NCI-H460 (cell line): ENCODE measurements around the gene UBE4B. TPM values are rescaled to one million over a fixed set of nuclear protein-coding genes. Genes with fewer than 3 reads are reported as not detected.

Source experiments
- DNase-seq: peaks from one replicate; pipeline ENCODE4 v3.0.0-alpha.2; 2016; ENCODE audit warnings: low read depth; ENCODE audit errors: extremely low read depth
- total RNA-seq: library from RNA; depleted of rRNA; stranded (reverse); fragments of >200 nt; shearing (Covaris generic); gene quantifications from 2 replicates; pipeline ENCODE4 v1.2.3, GENCODE V29; 2014

UBE4B gene
- total RNA-seq, 1 experiment from 2014 or later = 23.6 TPM

DNA sequence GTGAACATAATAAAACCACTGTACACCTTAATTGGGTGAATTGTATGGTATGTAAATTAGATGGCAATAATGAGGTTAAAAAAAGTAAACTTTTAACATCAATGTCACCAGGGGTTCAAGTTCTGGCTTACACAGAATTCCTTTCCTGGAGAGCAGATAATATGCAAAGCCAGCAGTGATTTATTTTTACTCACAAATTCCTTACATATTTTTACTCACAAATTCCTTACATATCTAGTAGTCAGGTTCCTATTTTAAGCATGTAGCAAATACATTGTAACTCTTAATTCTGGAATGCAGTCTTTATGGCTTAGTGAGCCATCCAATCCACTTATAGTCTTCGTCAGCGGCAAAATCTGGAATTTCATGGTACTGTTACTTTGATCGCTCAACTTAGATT is 1.3 kb upstream of the UBE4B start:
- no peak for DNase-seq

DNA sequence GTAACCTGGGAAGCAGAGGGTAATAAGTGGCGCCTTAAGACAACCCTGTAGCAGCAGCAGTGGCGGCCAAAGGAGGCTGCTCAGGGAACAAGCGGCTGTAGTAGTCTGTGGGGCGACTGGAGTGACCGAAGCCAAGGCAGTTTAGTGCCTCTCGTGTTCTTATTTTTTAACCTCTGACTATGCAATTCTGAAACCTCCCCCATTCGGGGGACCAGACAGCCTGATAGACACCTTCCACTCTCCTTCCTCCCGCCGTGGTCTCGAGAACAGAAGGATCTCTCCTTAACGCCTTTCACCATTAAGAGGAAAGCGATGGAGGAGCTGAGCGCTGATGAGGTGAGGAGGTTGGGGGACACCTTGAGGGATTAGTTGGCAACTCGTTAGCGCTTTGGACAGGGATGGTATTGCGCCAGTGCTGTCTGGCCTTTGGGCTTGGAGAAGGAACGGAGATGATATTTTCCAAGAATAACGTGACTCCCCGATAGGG is 644 bp downstream of the UBE4B start:
- no peak for DNase-seq

DNA sequence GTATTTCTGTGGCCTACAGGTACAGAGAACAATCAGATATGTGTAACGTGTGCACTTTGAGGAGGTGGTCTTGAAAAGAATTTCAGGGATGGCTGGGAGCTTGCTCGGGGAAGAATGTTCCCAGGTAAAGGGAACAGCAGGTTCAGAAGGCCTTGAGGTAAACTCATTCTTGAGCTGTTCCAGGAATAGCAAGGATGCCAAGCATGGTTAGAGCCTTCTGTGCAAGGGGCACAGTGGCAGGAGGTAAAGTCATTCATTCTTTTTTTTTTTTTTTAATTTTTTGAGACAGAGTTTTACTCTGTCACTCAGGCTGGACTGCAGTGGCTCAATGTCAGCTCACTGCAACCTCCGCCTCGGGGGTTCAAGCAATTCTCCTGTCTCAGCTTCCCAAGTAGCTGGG is 10.0 kb downstream of the UBE4B start:
- DNase-seq = no peak

DNA sequence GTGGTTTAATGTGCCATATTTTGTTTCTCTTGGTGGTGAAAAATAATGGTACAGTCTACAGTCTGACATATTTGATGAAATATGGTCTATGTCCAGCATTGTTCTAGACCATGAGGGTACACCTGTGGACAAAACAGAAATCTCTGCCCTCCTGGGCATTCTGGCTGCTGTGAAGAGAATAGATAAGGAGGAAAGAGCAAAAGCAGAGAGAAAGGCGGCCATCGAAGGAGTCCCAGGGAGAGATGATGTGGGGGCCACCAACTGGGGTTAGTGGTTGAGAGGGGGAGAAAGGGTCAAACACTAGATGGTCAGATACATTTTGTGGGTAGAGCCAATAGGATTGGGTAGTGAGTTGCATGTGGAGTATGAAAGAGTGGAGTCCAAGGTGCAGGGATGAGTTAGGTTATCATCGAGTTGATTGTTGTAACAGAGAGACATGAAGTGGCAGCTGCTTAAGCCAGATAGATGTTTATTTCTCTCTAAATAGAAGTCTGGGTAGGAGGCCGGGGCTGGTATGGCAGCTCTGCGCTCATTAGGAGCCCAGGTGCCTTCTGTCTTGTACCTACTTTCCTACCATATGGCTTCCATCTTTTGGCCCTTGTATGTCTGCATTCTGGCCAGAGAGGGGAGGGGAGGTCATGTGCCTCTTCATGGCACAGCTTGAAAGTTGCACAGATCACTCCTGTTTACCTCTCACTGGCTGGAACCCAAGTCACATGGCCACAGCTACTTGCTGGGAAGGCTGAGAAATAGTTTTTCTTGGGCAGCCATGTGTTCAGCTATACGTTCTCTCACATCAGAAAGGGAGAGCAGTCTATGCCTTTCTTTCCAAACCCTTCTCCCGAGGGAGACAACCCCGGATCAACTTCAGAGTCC is 13.0 kb downstream of the UBE4B start:
- DNase-seq = no peak

DNA sequence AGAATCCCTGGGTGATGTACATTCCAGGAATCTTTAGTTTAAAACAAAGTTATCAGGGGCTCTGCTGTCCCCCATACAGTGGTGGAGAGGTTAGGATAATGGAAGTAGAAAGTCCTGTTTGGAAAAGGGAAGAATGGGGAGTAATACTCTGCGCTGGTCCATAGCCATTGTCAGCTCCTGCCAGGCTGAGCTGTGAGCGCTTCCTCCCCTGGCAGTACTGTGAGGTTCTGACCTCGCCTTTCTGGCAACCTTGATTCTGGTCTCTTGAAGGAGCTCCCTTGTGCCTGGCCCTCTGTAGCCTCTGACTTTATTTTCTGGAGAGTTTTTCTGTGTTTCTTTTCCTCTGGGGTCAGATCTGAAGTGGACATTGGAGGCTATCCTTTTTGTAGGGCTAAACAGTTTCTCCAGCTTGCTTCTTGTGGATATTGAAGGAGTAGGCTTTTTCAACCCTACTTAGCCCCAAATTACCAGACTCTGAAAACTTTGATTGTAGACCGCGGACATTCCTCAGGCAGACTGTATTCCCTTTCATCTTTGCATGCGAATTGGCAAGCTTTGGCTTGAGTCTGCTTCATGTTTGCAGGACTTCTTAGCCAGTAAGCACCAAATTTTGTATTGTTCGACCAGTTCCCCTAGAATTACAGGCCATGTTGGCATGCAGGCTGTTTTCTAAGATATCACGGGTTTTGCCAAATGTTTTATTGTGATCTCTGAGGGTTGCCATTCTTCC is 13.8 kb downstream of the UBE4B start:
- DNase-seq = no peak

DNA sequence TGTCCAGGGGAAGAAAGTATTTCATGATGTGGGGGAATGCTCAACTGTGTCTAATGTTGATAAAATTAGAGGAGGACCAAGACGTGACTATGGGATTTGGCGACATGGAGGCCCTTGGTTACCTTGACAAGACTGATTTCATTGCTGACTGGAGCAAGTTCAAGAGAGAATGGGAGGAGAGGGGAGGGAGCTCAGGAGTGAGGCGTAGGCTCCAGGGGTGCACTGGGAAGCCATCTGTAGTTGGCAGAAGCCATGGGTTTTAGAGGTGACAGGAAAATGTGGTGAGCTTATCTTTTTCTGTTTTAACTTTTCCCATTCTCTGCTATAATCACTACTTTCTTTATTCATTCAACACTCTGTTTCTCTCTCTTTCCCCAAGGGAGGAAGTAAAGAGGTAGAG is 15.8 kb downstream of the UBE4B start:
- DNase-seq = no peak

DNA sequence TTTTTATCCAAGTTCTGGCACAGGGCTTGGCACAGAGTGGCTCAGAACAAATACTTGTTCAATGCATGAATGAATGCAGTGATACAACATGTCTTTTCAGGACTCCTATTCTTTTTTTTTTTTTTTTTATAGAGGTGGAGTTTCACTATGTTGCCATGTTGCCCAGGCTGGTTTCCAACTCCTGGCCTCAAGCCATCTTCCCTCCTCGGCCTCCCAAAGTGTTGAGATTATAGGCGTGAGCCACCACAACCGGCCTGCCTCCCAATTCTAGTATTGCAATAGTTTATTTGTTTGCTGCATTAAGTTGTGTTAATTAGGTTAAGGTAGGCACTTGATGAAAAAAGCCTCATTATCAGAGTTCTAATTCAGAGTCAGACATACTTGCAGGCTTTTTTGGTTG is 17.9 kb downstream of the UBE4B start:
- DNase-seq = no peak

DNA sequence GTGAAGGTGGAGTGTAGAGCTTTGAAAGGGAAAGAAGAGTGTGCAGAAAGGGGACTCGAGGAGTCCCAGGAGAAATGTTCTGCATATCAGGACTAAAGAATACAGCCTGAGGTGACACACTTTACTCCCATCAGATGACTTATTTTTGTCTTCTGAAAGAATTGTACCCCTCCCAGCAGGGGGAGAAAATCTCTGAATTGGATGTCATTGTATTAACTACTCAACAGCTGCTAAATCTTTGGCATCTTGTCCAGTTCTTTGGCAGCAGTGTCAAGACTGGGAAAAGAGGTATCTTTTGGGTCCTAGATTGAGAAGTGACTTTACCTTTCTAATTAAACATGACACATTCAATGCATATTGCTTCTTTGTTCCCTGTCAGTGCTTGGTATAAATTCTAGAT is 18.9 kb downstream of the UBE4B start:
- no peak for DNase-seq

DNA sequence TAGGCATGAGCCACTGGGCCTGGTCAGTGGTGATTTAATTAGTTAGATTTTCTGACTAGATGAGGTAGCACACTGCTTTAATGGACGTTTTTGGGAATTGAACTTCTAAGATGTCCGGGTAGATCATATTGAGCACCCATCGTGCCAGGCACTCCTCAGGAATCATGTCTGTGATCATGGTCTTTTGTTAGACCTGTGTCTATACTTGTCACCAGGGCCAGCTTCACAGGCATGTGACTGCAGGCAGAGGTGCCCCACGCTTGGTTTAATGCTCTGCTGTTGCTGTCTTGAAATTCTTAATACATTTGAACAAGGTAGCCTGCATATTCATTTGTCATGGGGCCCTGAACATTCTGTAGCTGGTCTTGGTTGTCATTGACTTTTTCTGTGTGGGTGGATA is 19.6 kb downstream of the UBE4B start:
- no peak for DNase-seq

DNA sequence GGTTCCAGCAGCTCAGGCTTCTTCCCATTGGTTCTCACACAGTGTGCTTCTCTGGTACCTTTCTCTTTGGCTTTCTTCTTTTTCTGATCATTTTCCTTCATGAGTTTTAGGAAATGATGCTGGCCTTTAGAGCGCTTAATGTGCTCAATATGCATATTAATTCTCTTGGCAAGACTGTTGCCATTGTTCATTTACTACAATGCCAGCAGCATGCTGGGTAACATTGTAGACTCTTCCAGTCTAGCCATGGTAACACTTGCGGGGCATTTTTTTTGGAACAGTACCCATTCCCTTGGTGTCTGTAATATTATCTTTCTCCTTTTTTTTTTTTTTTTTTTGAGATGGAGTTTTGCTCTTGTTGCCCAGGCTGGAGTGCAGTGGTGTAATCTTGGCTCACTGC is 21.7 kb downstream of the UBE4B start:
- no peak for DNase-seq

DNA sequence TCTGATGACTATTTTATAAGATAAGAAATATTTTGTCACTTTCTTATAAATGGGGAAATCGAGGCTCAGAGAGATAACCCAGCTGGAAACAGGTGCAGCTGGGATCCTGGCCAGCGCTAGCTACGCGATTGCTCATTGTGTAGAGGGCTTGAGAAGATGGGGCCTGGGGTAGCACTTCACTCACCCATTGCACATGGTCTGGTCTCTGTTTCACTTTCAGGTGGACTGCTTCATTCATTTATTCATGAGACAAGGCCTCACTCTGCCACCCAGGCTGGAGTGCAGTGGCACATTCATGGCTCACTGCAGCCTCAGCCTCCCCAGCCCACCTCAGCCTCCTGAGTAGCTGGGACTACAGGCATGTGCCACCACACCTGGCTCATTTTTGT is 23.8 kb downstream of the UBE4B start:
- DNase-seq = no peak

DNA sequence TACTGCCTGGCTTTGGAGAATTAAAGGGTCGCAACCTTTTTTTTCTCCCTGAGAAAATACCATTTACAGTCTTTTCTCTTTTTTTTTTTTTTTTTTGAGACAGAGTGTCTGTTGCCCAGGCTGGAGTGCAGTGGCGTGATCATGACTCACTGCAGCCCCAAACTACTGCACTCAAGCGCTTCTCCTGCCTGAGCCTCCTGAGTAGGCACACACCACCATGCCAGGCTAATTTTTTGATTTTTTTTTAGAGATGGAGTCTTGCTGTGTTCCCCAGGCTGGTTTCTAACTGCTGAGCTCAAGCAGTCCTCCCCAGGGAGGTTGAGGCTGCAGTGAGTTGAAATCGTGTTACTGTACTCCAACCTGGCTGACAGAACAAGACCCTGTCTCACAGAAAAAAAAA is 24.6 kb downstream of the UBE4B start:
- no peak for DNase-seq

DNA sequence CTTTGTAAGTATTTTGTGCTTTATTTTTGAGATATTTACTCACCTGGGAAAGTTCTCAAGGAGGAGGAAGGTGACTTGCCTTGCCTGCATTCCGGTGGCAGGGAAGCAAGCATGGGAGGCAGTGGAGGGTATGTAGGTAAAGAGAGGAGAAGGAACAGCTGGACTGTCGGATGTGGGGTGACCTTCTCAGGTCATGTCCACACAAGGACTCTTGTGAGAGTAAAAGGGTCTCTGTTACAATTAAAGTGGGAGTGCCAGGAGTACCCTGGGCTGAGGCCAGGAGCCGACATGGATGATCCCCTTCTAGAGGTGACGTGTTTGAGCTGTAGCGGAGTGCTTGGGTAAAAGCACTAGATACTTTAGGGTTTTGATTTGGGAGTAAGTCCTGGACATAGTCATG is 25.0 kb downstream of the UBE4B start:
- no peak for DNase-seq

DNA sequence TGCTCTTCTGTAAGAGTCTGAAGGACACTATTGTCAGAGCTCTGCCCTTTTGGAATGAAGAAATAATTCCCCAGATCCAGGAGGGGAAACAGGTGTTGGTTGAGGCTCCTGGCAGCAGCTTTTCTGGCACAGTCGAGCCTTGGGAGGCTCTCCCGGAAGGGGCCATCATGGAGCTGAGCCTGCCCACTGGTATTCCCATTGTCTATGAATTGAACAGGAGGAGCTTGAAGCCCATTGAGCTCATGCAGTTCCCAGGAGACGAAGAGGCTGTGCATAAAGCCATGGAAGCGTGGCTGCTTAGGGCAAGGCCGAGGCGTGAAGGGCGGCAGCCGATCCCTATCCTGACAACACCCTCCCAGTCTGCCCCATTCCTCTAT is 26.6 kb downstream of the UBE4B start:
- DNase-seq = no peak

DNA sequence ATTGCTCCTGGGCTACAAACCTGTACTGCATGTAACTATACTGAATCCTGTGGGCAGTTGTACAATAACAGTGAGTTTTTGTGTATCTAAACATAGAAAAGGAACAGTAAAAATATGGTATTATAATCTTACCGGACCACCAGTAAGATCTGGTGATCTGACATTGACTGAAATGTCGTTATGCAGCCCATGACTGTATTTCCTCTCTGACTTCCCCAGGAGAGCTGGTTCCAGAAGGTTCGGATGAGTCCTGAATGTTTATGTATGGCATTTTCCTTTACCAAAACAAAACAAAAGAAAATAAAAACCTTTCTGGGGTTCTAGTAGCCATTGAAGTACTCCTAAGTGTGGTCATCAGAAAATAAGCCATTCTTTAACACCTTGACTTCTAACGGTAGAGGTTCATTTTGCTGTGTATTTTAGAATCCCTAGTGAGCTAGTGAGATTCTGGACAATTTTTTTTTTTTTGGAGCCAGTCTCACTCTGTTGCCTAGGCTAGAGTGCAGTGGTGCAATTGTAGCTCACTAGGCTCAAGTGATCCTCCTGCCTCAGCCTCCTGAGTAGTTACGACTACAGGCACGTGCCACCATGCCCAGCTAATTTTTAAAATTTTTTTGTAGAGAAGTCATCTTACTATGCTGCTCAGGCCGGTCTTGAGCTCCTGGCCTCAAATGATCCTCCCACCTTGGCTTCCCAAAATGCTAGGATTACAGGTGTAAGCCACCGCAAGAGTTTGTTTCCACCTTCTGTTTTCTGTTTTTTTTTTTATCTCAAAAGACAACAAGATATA is 27.7 kb downstream of the UBE4B start:
- DNase-seq = no peak

DNA sequence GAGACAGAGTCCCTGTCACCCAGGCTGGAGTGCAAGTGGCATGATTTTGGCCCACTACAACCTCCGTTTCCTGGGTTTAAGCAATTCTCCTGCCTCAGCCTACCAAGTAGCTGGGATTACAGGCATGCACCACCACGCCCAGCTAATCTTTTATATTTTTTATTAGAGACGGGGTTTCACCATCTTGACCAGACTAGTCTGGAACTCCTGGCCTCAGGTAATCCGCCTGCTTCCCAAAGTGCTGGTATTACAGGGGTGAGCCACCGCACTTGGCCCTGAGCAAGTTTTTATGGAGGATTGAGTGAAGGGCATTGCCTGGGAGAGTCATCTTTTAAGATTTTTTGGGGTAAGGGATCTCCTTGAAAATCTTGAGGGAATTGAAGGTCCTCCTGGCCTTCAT is 28.5 kb downstream of the UBE4B start:
- DNase-seq = no peak

DNA sequence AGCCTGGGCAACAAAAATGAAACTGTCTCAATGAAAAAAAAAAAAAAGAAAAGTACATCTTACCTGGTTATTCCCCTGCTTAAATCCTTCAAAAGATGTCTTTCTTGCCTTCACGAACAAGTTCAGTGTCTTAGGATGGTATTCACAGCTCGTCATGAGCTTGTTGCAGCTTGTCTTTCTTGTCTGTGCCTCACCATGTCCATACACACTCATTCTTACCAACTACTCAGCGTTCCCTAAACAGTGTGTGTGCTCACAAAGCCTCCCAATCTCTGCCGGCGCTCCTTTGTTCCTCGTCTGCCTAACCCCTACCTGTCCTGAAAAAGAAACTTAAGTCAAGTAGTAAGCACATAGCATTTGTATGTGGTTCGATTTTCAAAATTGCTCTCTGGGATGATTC is 31.1 kb downstream of the UBE4B start:
- DNase-seq = no peak

DNA sequence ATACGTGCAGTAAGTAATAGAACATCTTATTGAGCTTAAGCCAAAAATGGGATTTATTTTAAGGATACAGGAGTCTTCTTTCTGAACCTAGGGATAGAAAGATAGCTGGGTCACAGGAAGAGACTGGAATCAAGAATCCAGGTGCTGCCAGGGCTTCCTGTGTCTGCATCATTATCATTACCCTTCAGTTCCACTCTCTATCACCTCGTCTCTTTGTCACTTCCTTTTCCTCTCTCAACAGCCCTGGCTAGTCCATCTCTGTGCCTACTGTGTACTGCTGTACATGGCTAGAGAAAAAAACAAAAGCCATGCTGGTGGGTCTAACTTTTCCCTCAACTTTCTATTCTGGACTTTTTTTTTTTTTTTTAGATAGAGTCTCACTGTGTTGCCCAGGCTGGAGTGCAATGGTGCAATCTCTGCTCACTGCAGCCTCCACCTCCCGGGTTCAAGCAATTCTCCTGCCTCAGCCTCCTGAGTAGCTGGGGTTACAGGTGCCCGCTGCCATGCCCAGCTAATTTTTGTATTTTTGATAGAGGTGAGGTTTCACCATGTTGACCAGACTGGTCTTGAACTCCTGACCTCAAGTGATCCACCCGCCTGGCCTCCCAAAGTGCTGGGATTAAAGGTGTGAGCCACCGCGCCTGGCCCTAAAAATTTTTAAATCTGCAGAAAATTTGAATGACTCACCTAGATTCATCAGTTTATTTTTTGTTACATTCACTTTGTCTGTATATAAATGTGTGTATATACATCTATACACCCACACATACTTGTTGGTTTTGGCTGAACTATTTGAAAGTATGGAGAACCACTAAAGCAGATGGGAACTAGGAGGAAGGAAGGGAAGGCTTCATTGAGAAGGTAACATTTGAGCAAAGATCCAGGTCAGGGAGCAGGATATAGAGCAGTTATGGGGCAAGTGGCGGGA is 31.9 kb downstream of the UBE4B start:
- no peak for DNase-seq

DNA sequence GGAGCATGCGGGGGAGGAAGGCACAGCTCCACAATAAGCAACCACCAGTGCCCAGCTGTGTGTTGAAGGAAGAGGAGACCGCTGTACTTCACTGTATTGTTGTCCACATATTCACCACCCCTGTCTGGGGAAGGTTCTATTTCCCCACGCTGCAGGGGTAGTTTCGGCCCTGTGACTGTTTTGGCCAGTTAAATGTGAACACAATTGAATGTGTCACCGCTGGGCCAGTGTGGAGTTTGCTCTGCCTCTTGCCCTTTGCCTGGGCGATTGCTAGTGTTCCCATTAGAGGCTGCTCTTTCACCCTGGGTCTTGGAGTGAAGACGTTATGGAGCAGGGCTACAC is 32.6 kb downstream of the UBE4B start:
- no peak for DNase-seq

DNA sequence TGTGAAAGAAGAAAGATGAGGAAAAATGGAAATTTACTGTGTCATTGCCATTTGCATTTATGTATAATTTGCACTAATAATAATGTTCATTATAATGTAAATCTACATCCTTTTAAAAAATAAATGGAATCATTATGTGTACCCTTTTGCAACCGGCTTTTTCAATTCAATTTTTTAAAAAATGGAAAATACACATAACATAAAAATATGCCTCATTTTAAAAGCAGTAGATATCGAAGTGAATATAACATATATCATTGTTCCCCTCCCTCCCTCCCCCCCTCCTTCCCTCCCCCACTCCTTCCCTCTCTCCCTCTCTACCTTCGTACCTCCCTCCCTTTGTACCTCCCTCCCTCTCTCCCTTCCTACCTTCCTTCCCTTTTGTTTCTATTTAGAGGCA is 33.0 kb downstream of the UBE4B start:
- no peak for DNase-seq
